Islet of Langerhans (tissue), 1 donor: ENCODE data around the gene OLFM2.
"Not testable (repeated sequence)": the region's sequence is repeated elsewhere in the genome, so short reads cannot be mapped to it uniquely, and the experiment has no call there.

Source experiments
- FAIRE-seq: peaks from one replicate; lab custom pipeline; 2011; peaks lifted over from hg19 to GRCh38; lab: Jason Lieb, UNC

OLFM2 gene

GRCh38 chr19:9860407-9860806 is 75.9 kb downstream of the OLFM2 start:
- no peak for FAIRE-seq

DNA sequence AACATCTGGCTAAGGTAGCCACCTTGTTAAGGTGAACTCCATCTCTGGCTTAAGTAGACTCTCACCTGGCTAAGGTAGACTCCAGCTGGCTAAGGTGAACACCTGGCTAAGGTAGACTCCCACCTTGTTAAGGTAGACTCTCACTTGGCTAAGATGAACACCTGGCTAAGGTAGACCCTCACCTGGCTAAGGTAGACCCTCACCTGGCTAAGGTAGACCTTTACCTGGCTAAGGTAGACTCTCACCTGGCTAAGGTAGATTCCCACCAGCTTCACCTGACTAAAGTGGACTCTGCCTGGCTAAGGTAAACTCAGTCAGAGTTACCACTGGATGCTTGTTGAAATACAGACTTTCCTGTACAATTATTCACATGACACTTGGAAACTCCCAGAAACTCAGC is 77.5 kb downstream of the OLFM2 start:
- FAIRE-seq, result no peak

DNA sequence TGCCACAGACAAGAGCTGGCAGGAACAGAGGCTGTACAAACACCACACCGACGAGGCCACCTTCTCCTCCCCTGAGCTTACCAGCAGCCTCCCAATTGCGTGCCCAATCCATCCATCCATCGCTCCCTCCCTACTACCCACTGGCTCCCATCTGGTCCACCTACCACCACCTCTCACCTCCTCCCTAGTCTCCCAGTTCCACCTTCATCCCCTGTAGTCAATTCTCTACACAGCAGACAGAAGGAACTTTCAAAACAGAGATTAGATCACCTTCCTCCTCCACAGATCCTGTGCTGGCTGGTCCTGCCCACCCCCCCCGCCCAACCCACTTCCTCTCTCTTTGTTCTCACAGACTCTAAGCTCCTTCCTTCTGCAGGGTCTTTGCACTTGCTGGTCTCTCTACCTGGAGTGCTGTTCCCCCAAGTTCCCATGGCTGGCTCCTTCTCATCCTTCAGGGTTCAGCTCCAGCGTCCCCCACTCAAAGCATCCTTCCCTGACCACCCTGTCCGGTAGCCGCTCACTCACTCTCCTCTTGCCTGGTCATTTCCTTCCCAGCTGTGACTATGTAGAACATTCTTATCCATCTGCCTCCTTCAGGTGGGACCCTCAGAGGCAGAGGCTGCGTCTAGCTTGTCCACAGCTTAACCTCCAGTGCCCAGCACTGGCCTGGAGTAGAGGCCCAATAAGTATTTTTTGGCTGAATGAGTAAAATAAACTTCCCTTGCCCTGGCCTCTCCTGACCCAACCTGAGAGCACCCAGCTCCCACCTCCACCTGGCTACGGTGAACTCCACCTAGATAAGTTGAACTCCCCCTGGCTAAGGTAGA is 78.2 kb downstream of the OLFM2 start:
- FAIRE-seq, result no peak

GRCh38 chr19:9857076-9857721 is 79.1 kb downstream of the OLFM2 start:
- FAIRE-seq, result no peak

DNA sequence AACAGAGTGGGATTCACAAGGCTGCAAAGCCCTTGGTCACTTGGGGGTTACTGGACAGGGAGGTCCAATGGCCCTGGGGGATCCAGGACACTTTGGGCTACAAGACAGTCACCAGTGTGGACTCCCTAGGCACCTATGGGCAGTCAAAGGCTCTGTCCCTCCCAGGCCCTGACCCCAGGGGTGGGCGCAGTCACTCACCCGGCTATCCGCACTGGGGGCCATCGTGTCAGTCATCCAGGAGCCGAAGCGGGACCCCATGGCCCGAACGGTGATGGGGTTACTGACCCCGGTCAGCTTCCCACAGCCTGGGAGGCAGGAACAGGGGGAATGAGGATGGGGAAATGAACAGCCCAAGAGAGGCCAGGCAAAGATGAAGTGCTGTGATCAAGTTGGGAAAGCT is 79.7 kb downstream of the OLFM2 start:
- no peak for FAIRE-seq

- no peak for FAIRE-seq
Observed at GRCh38 chr19:9854282-9854846, 82.0 kb downstream of the OLFM2 start.

GRCh38 chr19:9850235-9850959 is 85.9 kb downstream of the OLFM2 start:
- no peak for FAIRE-seq

DNA sequence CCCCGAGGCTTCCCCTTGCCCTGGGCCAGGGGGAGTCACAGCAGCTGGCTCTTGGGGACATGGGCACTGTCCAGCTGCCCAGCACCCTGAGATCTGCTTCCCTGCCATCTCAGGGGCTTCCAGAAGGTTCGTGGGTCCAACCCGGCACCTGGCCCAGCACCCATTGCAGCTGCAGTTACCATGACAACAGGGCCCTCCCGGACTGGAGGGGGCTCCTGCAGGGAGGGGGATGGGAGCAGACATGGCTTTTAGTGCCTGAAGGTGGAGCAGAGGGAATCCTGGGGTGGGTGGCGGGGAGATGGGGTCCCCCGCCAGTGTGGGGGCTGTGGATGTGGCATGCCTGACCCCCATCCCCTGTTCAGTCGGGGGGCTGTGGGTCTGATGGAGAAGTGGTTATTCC is 86.5 kb downstream of the OLFM2 start:
- no peak for FAIRE-seq

- FAIRE-seq, result no peak
Observed at GRCh38 chr19:9848762-9849161, 87.6 kb downstream of the OLFM2 start.

- no peak for FAIRE-seq
Observed at GRCh38 chr19:9848060-9848459, 88.3 kb downstream of the OLFM2 start.

DNA sequence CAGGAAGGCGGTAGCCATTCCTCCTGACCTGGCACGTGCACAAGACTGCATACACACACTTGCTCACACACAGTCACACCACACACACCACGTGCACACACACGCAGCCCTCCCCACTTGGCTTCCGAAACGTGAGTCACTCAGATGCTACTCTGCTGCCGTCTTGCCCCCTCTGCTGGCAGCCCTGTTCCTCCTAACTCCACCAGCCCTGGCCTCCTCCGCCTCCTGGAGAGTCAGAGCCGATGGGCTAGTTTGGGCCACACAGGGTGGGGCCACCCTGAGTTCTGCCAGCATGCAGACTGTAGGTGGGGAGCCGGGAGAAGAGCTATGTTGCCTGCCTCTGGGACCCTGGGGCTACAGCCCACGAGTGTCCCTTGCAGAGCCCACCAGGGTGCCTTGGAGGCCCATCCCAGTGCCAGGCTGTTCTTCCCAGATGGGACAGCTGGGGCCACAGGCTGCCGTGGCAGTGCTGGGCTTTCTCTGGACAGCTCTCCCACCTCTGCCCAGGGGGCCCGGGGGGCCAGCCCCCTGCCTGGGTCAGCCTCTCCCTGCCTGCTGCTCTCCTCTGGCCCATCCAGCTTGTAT is 89.1 kb downstream of the OLFM2 start:
- FAIRE-seq, result no peak

DNA sequence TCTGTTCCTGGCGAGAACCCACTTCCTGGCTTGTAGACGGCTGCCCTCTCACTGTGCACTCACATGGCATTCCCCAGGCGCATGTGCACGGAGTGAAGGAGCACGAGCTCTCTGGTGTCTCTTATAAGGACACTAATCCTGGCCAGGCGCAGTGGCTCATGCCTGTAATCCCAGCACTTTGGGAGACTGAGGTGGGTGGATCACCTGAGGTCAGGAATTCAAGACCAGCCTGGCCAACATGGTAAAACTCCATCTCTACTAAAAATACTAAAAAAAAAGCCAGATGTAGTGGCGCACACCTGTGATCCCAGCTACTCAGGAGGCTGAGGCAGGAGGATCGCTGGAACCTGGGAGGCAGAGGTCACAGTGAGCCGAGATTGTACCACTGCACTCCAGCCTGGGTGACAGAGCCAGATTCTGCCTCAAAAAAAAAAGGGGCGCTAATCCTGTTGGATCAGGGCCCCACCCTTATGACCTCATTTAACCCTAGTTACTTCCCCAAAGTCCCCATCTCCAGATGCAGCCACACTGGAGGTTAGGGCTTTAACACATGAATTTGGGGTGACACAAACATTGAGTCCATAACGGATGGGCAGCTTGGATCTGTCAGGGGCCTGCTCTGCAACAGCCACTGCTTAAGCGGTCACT is 92.6 kb downstream of the OLFM2 start:
- FAIRE-seq, result not testable (repeated sequence)

DNA sequence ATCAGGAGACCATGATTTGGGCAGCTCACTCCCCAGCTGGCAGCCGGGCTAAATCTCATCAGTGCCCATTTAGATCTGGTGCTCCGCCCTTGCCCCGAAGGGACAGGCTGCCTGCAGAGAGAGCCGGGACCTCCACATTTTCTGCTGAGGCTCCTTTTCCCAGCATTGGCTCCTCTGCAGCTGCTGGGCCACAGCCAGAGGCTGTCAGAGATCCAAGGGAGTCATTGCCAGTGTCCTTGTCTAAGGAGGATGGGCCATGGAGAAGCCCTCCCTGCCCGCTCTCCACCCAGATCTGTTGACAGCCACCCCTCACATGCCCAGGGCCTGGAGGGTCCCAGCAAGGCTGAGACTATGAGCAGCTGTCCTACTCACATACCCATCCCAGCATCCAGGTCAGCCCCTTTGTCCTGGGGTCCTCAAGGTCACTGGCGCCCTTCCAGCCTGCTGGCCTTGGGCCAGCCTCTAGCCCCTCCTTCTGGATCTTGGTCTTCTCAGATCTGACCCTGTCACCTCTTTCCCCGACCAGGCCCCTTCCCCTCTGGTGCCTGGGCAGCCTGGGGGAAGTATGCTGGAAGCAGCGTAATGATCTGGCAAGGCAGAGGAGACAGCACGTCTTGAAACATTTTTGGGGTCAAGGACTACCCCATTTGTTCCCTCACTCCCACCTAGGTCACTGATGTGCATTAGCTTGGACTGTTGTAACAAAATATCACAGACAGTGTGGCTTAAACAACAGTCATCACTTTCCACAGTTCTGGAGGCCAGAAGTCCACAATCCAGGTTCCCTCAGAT is 93.3 kb downstream of the OLFM2 start:
- no peak for FAIRE-seq

DNA sequence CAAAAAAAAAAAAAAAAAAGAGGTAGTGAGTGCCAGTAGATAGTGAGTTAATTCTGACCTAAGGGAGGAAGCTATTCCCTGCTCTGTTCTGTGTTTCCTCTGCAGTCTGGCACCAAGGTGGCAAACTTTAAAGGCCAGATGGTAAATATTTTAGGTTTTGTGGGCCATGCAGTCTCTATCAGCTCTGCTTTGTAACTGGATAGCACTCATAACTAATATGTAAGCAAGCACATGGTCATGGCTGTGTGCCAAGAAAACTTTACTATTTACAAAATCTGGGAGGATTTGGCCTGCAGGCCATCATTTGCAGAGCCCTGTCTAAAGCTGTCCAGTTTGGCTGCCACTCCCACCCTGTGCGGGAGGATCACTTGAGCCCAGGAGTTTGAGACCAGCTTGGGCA is 96.9 kb downstream of the OLFM2 start:
- FAIRE-seq, result no peak

GRCh38 chr19:9838324-9838723 is 98.0 kb downstream of the OLFM2 start:
- FAIRE-seq, result no peak

DNA sequence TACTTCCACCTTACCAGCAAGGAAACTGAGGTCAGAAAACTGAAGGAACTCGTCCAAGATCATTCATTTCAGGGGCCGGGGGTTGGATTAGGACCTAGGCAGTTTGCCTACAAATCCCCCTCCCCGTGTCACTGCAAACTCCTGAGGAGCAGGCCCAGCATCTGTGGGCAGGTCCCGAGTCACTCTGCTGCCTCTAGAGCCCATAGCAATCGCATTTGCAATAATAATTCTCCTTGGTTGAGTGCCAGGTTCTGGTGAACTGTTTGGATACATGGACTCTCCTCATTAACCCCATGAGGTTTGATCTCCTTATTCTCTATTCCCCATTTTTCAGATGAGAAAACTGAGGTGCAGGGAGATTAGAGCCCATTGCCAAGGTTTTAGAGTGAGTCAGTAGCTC is 100.3 kb downstream of the OLFM2 start:
- FAIRE-seq, result no peak

DNA sequence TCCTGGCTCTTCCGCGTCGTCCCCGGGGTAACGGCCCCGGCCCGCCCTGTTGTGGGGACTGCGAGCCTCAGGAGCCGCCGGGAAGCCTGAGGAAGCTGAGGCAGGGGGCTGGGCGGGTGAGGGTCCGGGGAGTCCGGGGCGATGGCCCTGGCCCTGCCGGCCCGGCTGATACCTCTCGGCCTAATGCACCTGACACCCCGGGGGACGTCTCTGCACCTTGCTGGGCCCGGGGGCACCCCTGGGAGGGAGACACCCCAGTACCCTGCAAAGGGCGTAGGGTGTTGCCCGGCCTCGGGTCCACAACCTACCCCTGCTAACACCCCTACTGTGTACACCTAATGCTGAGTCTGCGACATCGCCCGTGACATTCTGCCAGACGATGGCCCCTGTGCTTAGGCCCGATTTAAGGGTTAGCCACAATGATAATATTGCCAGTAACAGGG is 100.8 kb downstream of the OLFM2 start:
- FAIRE-seq, result no peak

DNA sequence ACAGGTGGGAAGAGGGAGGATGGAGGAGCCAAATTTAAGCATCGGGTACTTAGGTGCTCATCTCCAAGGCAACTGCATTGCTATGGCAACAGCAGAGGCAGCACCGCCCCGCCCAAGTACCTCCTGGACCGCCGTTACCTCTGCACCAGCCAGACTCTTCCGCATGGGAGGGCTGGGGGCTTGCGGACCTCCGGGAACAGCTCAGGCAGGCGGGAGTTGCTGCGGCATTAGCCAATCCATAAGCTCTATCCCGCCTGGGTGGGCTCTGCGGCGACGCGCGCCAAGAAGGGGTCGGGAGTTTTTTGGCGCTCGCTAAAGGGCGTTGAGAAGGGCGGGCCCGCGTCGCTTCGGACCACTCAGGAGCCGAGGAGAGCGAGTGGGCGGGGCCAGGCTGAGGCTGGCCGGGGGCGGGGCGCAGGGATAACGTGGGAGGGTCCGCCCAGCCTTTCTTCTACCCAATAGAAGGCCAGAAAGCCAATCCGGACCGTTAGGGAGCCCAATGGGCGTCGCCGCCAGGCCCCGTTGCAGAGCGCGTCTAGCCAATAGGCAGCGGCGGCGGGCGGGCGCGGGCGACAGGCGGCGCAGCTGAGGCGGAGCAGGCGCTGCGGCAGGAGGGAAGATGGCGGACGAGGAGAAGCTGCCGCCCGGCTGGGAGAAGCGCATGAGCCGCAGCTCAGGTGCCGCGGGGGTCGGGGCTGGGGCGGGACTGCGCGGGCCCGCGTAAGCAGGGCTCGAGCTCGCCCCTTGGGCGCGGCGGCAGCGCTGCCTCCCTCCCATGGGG is 101.4 kb downstream of the OLFM2 start, which contains the start of gene PIN1:
TSS of gene PIN1 (plus strand) at position 593 of the 781 bp plus-strand sequence. CDS start at position 620, 27 bp downstream.
- FAIRE-seq, result peak; percentile 51

- no peak for FAIRE-seq
Observed at GRCh38 chr19:9834307-9834725, 102.0 kb downstream of the OLFM2 start.

DNA sequence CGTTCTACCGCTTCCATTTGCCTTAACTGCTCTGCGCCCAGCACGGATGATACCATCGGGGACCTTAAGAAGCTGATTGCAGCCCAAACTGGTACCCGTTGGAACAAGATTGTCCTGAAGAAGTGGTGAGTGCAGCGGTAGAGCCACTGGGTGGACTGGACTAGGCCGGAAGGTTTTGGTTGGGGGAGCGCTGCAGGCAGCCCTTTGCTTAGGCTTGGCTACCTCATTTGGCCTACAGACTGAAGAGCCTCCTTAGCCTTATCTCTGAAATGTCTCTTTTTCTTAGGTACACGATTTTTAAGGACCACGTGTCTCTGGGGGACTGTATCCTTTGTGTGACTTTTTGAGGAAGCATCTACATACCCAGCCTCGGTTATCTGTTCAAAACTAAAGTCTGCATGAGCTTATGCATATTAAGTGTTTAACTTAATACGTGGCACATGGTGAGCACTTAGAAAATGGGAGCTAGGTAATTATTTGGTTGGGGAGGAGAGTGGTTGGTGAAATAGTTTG is 107.7 kb downstream of the OLFM2 start:
- no peak for FAIRE-seq
